Breast epithelium (tissue), 3 donors: ENCODE measurements around the gene ZNF106.

Experiments
- POLR2A ChIP-seq: fragments of 450-650 bp; IDR thresholded peaks from one replicate; pipeline ENCODE4 v1.6.1; 2016; ENCODE audit warnings: antibody characterized with exemption, mild to moderate bottlenecking, moderate library complexity
- TF ChIP-seq, protein P1 (sequence below), 3 donors: fragments of 450-650 bp; IDR thresholded peaks; one replicate each; pipeline ENCODE4 v1.5.1; 2016 to 2017; ENCODE audit warnings: antibody characterized with exemption in 3 of 3, mild to moderate bottlenecking in 3 of 3, moderate library complexity in 3 of 3

DNA sequence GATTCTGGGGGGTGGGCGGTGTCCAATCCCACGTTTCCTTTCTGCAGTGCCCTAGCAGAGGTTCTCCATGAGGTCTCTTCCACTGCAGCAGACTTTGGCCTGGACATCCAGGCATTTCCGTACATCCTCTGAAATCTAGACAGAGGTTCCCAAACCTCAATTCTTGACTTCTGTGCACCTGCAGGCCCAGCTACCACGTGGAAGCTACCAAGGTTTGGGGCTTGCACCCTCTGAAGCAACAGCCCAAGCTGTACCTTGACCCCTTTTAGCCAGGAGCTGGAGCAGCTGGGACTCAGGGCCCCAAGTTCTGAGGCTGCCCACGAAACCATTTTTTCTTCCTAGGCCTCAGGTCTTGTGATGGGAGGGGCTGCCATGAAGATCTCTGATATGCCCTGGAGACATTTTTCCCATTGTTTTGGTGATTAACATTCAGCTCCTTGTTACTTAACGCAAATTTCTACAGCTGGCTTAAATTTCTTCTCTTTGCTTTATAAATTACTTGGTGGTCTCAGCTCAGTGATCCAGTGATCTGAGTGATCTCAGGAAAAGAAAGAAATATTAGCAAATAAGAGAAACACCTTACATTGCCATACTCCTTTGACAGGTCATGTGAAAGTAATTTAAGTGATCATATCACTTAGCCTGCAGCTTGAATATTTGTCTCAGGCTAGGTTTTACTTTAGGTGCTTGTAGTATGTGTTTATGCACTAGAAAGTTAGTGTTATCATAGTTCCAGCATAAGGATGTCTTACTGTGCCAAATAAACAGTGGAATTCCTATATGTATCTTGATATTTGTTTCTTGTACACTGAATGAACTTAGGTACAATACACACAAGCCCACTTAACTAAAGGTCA is 7.5 kb upstream of the ZNF106 start:
- TF ChIP-seq, protein P1, sequence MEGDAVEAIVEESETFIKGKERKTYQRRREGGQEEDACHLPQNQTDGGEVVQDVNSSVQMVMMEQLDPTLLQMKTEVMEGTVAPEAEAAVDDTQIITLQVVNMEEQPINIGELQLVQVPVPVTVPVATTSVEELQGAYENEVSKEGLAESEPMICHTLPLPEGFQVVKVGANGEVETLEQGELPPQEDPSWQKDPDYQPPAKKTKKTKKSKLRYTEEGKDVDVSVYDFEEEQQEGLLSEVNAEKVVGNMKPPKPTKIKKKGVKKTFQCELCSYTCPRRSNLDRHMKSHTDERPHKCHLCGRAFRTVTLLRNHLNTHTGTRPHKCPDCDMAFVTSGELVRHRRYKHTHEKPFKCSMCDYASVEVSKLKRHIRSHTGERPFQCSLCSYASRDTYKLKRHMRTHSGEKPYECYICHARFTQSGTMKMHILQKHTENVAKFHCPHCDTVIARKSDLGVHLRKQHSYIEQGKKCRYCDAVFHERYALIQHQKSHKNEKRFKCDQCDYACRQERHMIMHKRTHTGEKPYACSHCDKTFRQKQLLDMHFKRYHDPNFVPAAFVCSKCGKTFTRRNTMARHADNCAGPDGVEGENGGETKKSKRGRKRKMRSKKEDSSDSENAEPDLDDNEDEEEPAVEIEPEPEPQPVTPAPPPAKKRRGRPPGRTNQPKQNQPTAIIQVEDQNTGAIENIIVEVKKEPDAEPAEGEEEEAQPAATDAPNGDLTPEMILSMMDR (IDR thresholded peaks at IDR 0.05), result no peak
- TF ChIP-seq POLR2A, result no peak
